Measurements from ENCODE around the gene PRKAA1.

- peak in 1 of 2 donors; percentile 76 for TF ChIP-seq CTCF (IDR thresholded peaks at IDR 0.05)
- TF ChIP-seq POLR2A (IDR thresholded peaks at IDR 0.05): peak in 1 of 2 donors; percentile 9
Measured at GRCh38 chr5:40755407-40756365, 42.5 kb downstream of the PRKAA1 start, which contains the start of gene TTC33.
